RKO (cell line): ENCODE measurements around the gene SUSD2.
"Not testable (repeated sequence)": the region's sequence is repeated elsewhere in the genome, so short reads cannot be mapped to it uniquely, and the experiment has no call there.

Source experiments
- DNase-seq: peaks from one replicate; pipeline ENCODE4 v3.0.0-alpha.2; 2016; ENCODE audit warnings: low spot score

SUSD2 gene, protein sequence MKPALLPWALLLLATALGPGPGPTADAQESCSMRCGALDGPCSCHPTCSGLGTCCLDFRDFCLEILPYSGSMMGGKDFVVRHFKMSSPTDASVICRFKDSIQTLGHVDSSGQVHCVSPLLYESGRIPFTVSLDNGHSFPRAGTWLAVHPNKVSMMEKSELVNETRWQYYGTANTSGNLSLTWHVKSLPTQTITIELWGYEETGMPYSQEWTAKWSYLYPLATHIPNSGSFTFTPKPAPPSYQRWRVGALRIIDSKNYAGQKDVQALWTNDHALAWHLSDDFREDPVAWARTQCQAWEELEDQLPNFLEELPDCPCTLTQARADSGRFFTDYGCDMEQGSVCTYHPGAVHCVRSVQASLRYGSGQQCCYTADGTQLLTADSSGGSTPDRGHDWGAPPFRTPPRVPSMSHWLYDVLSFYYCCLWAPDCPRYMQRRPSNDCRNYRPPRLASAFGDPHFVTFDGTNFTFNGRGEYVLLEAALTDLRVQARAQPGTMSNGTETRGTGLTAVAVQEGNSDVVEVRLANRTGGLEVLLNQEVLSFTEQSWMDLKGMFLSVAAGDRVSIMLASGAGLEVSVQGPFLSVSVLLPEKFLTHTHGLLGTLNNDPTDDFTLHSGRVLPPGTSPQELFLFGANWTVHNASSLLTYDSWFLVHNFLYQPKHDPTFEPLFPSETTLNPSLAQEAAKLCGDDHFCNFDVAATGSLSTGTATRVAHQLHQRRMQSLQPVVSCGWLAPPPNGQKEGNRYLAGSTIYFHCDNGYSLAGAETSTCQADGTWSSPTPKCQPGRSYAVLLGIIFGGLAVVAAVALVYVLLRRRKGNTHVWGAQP

DNA sequence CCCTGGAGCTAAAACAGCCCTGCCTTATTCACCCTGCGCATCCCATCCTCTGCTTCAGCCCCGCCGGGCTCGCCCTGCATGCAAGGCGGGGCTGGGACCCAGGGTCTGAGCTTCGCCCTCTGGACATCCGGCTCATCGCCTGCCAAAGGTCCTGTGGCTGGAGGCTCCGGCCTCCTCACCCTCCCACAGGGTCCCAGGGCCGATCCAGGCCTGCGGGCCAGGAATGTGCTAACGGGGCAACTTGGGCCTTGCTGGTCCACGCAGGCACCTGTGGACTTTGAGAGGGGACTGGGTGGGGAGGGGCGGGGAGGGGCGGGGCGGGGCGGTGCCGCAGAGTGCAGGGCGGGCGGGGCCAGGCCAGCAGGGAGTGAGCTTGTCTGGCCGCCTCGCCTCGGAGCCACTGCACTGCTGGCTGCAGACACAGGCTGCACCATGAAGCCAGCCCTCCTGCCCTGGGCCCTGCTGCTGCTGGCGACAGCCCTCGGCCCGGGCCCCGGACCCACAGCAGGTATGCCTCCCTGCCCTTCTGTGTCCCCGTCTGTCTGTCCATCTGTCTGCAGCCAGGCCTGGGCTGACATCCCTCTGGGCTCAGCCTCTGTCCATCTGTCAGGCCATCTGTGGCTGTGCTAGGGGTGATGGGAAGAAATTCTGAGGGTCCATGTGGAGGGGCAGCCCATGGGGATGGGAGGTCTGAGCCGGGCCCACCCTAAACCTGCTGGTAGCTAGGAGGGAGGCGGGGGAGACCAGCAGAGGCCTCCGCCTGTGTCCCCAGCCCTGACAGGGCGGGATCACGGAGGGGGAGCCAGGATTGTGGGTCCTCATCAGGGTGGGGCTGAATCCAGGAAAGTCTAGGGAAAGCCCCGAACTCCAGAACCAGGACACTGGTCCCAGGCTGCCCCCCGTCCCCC, at the start of gene SUSD2:
SUSD2 (plus strand) TSS at position 400 of the 908 bp plus-strand sequence; CDS start at position 433, 33 bp downstream.
- DNase-seq, result no peak

DNA sequence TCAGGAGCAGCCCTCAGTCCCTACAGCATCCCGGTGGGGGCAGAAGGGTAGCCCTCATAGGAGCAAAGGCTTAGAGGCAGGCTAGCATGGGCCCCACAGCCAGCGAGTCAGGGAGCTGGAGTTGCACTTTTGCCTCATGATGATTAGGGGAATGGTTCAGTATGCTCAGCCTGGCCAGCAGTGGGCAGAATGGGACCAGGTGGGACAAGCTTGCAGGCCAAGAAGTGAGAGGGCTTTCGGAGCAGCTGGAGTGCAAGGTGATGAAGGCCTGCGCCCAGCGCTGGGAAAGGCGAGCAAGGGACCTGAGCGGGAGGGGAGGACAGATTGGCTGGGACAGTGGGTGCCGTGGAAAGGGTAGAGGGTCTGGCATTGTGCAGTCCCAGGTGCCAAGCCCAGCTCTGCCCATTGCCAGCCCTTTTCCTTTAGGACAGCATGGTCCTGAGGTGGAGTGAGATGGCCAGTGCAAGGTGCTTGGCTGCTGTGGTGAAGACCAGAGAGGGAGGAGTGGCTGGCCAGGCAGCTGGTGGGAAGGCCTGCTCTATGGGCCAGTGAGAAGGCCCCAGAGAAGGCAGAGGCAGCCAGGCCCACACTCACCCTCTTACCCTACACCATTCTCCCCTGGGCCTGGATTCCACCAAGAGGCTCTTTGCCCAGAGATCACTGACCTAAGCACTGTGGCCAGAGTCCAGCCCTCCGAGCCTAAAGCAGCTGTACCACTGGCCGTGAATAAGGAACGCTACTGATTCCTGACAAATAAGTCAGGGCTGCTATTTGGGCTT, 47.9 kb upstream of the SUSD2 start:
- DNase-seq, result no peak

DNA sequence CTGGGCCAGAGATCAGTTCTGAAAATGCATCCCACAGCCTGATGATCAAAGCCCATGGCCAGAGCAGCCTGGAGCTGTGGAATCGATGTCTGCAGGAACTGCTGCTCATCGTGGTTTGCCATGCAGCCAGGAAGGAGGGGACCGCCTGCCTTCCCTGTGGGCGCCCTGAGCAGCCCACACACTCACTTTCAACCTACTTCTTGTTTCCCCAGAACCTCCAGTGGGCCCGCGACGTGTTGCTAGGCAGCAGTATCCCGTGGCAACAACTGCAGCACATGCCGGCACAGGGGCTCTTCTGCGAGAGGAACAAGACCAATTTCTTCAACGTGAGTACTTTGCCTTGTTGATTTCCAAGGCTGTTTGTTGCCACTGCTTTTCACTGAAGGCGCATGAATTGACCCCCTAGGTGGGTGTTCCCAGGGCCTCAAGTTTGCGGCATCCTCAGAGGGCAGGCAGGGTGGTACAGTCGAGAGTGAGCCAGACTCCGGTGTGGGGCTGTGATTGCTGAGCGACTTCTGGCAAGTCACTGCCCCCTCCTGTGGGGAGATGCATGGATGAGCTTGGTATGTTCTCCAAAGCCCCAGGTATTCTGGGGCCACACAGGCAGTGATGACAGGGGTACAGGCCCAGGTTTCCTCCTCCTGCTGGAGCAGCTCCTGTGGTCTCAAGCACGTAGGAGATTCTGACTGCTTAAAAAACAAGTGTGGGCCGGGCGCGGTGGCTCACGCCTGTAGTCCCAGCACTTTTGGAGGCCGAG, 47.0 kb upstream of the SUSD2 start:
- no peak for DNase-seq

DNA sequence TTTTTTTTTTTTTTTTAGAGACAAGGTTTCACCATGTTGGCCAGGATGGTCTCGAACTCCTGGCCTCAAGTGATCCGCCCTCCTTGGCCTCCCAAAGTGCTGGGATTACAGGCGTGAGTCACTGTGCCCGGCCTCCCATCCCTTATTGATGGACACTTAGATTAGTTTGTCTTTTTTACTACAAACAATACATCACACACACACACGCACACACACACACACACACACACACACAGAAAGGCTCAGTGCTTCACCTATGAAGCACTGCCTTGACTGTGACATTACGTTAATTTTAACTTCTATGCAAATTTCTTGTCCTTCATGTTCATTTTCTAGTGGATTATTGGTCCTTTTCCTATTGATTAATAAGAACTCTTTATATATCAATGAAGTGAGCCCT, 44.8 kb upstream of the SUSD2 start:
- DNase-seq, result not testable (repeated sequence)

DNA sequence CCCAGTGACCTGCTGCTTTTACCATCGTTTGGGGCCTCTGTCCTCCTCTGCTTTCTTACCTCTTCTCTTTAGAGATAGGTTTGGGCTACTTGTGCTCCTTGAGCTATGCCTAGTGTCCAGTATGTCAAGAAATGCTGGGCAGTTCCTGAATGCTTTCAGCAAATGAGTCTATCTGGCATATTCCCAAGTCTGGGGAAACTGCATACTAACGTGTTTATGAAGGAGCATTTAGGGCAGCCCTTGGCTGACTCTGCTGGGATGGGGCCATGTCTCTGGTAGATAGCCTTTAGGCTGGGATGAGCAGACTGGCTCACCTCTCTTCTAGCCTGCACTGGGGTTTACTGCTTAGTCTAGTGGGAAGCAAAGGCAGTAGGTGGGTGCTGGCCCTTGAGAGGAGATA, 43.7 kb upstream of the SUSD2 start:
- DNase-seq, result no peak

DNA sequence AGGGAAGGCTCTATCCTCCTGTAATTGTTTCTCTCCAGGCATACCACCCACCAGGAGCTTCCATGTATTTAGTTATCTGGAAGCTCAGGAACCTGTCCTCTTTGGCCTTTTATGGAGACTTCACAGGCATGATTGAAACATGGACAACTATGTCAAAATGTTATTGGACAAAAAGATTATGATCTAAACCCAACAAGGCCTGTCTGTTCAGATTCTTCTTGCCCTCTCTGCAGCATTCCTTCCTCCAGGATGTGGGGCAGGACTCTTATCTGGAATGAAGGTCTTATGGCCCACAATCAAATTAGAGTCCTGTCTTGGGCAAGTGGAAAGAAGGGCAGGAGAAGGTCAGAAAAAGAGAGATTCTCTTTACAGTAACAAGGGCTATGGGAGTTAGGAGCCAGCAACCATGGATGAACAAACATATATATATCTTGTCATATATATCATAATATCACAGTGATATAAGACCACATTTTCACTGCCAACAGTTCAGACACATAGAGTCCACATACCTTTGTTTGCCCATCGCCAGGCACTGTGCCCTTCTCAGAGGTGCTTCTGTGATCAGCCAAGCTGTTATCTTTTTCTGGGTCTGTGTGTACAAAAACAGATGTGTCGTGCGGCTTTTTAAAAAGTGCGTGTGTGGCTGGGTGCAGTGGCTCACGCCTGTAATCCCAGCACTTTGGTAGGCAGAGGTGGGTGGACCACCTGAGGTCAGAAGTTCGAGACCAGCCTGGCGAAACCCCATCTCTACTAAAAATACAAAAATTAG, 42.5 kb upstream of the SUSD2 start:
- DNase-seq, result no peak

DNA sequence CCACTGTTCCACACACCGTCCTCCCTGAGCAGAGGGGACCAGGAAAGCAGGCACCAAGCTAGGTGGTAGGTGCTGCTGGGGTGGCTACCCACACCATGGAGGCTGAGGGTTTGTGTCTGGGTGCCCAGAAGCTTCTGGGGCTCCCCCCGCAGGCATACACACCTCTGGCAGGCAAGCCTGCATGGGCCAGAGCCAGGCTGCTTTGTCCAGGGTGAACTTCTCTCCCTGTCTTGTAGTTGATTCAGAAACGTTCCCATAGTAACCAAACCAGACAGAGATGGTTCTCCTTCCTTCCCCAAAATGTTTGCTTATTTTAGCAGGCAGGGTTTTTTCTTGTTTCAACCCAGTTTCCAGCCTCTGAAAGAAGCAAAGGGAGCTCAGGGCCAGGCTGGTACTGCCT, 40.9 kb upstream of the SUSD2 start:
- DNase-seq, result no peak

DNA sequence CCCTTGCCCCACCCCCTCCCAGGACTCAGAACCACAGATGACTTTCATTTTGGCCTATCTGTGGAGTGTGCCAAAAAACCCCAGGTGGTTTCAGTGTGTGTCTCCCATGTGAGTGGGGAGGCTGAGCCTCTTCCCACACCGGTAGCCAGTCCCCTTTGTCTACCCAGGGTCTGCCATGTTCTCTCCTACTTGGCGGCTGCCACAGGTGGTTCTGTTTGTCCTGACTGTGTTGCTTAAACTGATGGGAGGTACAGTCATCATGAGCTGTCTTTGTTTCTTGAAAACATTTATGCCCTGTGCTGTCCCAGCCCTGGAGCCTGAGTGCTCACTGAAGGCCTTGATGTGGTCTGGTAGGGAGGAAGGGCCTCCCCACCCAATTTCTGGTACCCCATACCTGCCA, 39.7 kb upstream of the SUSD2 start:
- DNase-seq, result peak; percentile 22

DNA sequence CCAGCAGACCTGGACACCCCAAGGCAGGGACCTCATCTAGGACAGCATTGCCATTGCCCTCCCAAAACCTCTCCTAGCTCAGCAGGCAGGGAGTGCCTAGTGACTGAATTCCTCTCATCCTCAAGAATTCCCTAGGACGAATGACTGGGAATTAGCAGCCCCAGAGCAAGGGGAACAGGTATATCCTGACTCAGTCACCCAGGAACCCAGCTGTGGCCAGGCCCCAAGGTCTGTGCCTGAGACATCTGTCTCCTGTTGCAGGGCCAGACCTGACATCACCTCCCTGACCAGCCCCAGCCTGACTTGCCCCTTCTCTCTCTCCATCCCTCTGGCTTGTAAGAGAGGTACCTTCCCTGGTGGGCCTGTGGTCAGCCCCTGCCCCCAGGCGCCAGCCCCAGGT, 39.0 kb upstream of the SUSD2 start:
- no peak for DNase-seq

DNA sequence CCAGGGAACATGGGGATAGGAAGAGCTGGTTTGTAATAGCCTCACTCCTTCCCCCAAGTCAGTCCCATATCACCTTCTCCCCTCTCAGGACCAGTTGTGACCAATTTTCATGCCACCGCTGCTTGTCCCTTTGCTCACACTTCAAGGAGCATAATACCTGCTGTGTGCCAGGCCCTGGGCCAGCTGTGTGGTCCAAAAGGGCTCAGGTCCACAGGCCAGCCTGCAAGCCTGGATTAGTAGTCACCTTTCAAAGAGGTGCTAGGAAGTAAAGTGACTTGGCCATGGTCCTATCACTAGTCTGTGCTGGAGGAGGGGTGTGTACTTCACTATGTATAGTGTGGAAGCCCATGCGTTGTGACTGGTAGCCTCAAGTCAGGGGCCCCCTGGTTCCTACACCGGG, 38.5 kb upstream of the SUSD2 start:
- no peak for DNase-seq

DNA sequence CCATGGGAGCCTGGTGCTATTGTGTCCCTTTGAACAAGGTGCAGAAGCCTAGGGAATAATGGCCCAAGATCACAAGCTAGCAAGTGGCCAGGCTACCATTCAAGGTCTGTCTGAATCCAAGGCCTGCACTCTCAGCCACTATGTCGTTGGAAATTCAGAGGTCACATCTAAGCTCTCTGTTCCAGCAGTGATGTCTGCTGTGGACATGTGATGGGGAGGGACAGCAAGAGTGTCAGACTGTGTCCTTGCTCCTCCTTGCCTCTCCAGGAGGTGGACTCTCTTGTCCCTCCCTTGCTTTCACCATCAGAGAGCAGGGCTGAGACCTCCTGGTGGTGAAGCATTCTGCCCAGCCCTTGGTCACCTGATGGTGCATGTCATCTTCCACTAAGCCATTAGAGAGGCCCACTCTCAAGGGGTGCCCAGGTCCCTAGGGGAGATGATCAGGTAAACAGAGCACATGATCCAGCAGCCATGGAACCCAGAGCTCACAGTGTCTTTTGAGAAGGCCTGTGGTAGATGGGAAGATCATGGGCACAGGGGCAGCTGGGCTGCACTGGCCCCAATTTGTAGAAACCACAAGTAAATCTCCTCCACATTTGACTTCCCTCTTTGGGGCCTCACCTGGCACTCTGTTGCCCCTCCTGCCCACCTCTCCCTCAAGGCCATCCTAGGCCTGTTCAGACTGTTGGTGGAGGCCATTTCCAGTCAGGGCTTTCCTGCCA, 37.1 kb upstream of the SUSD2 start:
- DNase-seq, result no peak

DNA sequence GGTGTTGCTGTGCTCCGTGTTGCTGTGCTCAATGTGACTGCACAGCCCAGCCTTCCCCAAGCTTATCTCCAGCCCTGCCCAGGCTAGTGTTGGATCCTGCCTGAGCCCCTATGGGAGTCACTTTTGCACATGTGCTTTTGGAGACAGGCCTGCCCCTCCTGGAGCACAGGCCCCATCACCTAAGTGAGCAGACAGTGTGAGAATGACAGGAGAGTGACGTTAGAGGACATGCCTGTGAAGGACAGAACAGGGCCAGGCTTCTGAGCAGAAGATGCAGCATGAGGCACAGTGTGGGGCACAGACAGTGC, 36.6 kb upstream of the SUSD2 start:
- no peak for DNase-seq

DNA sequence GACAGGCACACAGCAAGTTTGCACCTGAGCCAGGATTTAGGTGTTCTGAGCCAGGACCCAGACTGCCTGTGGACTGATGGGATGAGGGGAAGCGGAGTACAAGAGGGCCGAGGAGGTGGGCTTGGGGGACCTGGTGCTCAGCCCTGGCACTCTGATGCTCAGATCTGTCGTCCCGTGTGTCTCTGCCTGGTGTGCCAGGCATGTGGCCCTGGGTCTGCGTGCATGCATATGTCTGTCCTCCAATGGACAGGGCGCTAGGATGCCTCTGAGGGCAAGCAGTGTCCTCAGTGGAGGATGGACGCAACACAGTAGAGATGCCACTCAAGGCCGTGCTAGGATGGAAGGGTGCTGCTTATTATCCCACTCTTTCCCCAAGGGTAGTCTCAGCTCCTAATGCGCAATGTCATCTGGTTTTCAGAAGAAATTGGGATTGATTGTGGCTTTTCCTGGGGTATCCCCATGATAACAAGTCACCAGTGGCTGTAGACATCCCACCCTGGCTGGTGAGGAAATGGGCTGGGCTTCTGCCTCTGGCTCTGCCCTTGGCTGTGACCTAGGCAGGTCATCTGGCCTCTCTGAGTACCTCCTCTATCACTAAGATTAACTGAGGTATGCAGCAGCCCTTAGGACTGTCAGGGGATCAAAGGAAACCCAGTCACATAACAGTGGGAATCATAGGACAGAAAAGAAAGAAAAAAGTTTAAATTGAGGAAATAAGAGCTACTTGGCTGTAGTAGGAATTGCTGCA, 35.7 kb upstream of the SUSD2 start:
- no peak for DNase-seq

DNA sequence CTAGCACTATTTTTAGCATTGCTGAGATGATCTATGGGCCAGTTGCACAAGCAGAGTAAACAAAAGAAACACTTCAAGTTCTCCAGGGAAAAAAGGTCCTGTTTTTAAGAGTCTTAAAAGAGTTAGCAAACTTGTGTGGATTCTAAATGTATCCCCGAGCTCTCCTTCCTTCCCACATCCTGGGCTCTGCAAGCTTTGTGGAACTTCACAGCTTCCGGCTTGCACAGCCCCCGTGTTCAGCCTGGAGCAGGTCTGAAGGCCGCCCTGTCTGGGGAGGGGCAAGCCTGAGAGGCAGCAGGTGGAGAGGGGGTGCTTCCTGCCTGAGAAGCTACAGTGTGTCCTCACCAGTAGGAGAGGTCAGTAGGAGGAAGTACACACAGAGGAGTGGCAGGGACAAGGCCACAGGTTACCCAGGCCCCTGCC, 35.1 kb upstream of the SUSD2 start:
- DNase-seq, result no peak

DNA sequence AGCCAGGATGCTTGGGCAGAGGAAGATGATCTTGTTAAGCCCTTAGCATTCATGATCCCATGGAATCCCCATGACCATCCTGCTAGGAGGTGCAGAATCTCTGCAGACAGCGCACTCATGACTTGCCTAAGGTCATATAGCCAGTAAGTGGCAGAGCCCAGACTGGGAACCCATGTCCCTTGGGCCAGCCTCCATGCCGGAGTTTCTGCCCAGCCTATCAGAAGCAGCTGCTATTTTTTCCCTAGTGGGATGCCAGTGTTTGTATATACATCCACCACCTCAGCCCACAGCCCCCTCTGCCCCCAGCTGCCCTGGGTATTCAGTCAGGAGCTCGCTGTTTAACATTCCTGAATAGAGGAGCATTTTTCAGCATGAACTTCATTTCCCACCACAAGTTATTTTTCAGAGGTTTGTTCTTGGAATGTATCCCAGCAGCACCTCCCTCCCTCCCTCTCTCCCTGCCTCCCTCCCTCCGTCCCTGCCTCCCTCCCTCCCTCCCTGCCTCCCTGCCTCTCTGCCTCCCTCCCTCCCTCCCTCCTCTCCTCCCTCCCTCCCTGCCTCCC, 34.4 kb upstream of the SUSD2 start:
- no peak for DNase-seq

DNA sequence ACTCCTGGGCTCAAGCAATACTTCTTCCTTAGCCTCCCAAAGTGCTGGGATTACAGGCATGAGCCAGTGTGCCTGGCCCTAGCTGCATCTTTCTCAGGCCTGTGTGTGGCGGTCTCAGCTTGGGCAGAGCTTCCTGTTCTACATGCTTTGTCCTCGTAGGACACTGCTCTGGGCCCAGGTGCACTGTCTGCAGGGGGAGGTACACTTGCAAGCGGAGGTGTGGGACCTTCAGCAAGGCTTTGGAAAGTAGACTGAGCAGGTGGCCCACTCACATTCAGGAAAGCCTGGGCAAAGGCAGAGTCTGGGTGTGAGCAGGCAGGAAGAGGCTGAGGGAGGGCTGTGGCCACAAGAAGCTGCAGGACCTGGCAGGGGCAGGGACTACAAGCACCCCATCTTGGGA, 33.6 kb upstream of the SUSD2 start:
- no peak for DNase-seq

DNA sequence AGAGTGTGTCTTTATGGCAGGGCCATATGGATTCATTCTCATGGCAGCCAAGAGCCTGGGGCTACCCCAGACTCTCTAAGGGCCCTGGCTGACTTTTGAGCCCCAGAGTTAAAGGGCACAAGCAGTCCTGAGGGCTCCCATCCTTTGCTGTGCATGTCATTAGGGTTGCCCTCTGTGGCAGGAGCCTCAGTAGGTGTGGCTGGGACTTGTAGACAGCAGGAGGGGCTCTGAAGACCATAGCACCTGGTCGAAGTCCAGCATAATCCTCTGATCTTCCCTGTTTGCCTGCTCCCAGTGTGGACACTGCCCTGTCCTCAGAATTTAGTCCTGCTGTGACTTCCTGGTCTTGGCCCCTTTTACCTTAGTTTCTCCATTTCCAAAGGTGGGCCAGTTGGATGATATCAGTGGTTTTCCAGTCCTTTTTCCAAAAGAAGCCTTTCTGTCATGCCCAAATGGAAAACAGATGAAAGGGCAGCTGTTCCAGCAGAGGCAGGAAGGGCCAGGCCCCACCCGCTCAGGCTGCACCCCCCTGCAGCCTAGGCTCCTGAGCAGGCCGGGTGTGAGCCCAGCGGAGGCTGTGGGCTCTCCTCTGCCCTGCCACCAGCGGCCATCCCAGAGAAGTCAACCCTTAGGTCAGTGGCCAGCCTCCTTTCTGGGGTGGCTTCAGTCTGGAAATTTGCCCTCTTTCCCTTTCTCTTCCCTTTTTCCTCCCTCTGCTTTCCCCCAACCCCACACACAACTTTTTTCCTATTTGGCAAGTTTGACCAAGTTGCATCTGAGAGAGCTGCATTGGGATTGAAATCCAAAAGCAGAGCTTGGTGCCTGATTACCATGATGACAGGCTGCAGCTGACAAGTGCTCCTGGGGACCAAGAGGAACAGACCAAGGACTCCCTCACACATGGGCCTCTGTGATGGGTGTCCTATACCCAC, 32.8 kb upstream of the SUSD2 start:
- no peak for DNase-seq
